HEK293T (cell line): ENCODE results near the gene SH3RF1.

ENCODE experiments used
- ARNT ChIP-seq: fragments of 450-650 bp; IDR thresholded peaks from 2 replicates; pipeline ENCODE4 v1.6.1; 2017; ENCODE audit warnings: mild to moderate bottlenecking
- BHLHE40 ChIP-seq: fragments of 450-650 bp; IDR thresholded peaks from 2 replicates; pipeline ENCODE4 v1.6.1; 2016; ENCODE audit warnings: mild to moderate bottlenecking, moderate library complexity, borderline replicate concordance
- CTBP1 ChIP-seq: fragments of 450-650 bp; IDR thresholded peaks from 2 replicates; pipeline ENCODE4 v1.6.1; 2016; ENCODE audit warnings: borderline replicate concordance
- ELF4 ChIP-seq: fragments of 450-650 bp; IDR thresholded peaks from 2 replicates; pipeline ENCODE4 v1.6.1; 2017; ENCODE audit warnings: antibody characterized with exemption
- FOXA1 ChIP-seq: fragments of 450-650 bp; IDR thresholded peaks from 2 replicates; pipeline ENCODE4 v1.6.1; 2016; ENCODE audit warnings: mild to moderate bottlenecking
- FOXK2 ChIP-seq: fragments of 450-650 bp; IDR thresholded peaks from 2 replicates; pipeline ENCODE4 v1.6.1; 2016; ENCODE audit warnings: mild to moderate bottlenecking
- FOXM1 ChIP-seq: fragments of 450-650 bp; IDR thresholded peaks from 2 replicates; pipeline ENCODE4 v1.6.1; 2017; ENCODE audit warnings: mild to moderate bottlenecking, borderline replicate concordance
- HDGF ChIP-seq: fragments of 450-650 bp; IDR thresholded peaks from 2 replicates; pipeline ENCODE4 v1.6.1; 2017; ENCODE audit warnings: antibody characterized with exemption, borderline replicate concordance
- L3MBTL2 ChIP-seq: fragments of 450-650 bp; conservative IDR thresholded peaks from 2 replicates; pipeline ENCODE4 v1.6.1; 2016; ENCODE audit warnings: mild to moderate bottlenecking
- LEF1 ChIP-seq: fragments of 450-650 bp; IDR thresholded peaks from 2 replicates; pipeline ENCODE4 v1.6.1; 2017; ENCODE audit warnings: mild to moderate bottlenecking, borderline replicate concordance
- NFRKB ChIP-seq: fragments of 450-650 bp; IDR thresholded peaks from 2 replicates; pipeline ENCODE4 v1.6.1; 2016; ENCODE audit warnings: mild to moderate bottlenecking, moderate library complexity
- SP1 ChIP-seq: fragments of 450-650 bp; IDR thresholded peaks from 2 replicates; pipeline ENCODE4 v1.6.1; 2017
- SUZ12 ChIP-seq: fragments of 450-650 bp; IDR thresholded peaks from 2 replicates; pipeline ENCODE4 v1.6.1; 2016; ENCODE audit warnings: mild to moderate bottlenecking
- ZNF384 ChIP-seq: fragments of 450-650 bp; IDR thresholded peaks from 2 replicates; pipeline ENCODE4 v1.6.1; 2016

DNA sequence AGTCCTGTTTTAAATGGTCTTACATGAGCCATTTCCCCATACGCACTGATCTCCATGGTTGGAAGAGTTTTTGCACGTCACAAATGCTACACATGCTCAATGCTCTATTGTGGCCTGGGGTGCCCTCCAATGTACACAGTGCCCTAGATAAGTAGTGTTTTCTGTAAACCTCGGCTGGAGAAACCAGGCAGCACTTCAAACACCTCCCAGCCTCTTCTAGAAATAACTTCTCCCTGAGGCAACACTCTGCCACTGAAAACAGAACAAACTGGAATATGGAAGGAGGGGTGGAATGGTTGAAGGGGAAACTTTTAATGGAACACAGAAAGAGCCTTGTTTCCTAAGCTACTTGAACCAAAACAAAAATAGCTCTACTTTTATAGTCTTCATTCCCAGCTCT lies 136.8 kb downstream of the SH3RF1 start:
- TF ChIP-seq ARNT (no peak), CTBP1 (no peak), SUZ12 (no peak), FOXM1 (no peak), ELF4 (no peak), L3MBTL2 (no peak), SP1 (no peak), BHLHE40 (no peak), FOXA1 (no peak), NFRKB (no peak), FOXK2 (no peak), LEF1 (no peak), HDGF (no peak), ZNF384 (no peak)
